HG02870 (cell line): Measurements from ENCODE around the gene KRTAP5-2.
"Not testable (repeated sequence)": the region's sequence is repeated elsewhere in the genome, so short reads cannot be mapped to it uniquely, and the experiment has no call there.

Experiments
- ATAC-seq: cut with Tn5 transposase; IDR thresholded peaks from one replicate; pipeline ENCODE4 v1.9.1; 2021; ENCODE audit warnings: mild to moderate bottlenecking, moderate library complexity; ENCODE audit not compliant: unreplicated experiment

KRTAP5-2 gene

DNA sequence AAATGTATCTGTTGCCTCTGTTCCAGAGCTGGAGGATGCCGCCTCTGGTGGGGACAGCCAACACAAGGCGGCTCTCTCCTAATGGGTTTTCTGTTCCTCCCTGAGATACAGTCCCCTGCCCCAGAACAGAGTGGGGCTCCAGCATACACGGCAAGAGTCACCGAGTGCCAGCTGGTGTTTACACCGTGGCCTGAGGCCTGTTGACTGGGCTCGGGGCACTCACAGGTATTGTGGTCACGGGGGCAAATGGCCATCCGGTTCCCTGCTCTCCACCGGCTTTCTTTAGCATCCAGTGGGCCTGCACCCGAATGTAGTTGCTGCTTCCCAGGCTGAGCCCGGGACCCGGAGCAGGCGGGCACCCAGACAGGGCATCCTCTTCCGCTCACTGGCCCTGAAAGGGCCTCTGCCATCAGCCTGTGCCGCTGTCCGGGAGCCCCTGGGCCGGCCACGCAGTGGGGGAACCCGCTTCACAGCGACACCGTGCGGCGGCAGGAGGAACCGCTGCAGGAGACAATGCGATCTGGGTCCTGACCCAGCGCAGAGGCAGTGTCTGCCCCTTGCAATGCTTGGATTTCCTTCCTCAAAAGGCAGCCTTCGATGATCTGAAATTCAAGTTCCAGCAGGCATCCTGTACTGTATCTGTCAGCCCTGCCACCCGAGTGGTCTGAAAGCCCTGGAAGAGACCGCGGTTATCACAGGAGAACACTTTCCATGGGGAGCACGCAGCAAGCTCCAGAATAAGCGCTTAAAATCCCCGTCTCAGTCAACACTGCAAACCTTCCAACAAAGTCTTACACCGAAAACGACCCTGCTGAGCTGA lies 30.6 kb upstream of the KRTAP5-2 start:
- ATAC-seq, result no peak

DNA sequence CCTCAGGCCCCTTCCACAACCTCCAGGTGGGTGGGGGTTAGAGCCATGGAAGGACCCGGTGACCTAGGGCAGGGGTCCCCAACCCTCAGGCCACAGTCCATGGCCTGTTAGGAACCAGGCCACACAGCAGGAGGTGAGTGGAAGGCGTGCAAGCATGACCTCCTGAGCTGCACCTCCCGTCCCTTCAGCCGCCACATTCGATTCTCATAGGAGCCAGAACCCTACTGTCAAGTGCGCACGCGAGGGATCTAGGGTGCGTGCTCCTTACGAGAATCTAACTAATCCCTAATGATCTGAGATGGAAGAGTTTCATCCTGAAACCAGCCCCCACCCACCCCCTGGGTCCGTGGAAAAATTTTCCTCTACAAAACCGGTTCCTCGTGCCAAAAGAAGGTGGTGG lies 27.4 kb upstream of the KRTAP5-2 start:
- no peak for ATAC-seq

DNA sequence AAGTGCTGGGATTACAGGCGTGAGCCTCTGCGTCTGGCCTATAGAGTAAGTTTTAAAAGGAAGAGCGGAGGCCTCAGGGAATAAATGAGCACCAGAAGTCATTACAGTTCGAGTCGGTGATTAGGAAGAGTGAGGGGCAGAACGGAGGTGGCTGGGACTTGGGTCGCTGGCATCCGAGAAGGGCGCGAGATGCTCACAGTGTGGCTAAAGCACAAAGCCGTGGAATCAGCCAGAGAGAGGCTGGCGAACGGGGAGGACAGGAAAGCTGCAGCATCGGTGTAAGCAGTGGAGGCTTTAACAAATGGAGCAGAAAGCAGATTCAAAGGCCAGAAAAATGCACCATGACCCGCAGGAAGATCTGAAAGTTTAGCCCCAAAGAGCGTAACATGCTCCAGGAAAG lies 26.5 kb upstream of the KRTAP5-2 start:
- ATAC-seq, result no peak

DNA sequence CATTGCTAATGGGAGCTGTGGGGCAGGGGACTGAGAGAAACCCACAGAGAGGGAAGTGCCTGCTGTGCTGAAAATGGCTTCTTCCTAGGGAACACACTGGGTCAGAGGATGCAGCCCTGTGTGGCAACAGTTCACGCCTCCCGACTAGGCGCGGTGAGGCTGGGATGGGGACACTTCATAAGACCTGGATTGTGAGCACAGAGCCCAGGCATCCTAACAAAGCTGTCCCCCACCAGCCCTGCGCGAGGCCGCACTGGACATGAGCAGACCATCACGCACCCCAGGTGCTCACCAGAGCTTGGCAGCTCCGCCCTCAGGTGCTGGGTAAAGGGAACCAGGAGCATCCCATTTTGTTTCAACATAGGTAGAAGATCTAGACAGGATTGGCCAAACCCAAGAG lies 25.6 kb upstream of the KRTAP5-2 start:
- no peak for ATAC-seq

DNA sequence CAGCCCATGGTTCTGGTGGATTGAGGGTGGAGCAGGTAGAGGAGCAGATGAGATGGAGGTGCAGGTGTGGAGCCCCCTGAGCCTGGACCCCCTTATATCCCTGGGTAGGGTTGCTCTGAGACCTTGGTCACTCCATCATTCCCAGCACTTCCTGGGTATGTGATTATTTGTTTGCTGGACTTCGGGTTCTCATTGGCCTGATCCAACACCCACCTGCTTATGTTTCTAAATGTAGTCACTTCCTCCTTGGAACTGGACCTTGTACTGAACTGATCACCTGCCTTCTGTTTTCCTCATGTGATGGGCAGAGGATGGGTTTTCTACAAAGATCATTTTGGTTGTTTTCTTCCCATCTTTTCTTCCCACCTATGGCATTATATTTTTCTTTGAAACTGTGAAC lies 24.0 kb upstream of the KRTAP5-2 start, which contains the start of gene KRTAP5-4:
Gene KRTAP5-4 (minus strand): TSS at position 53 of the 400 bp plus-strand sequence. CDS start 45 bp downstream, at position 8.
- ATAC-seq, result no peak

DNA sequence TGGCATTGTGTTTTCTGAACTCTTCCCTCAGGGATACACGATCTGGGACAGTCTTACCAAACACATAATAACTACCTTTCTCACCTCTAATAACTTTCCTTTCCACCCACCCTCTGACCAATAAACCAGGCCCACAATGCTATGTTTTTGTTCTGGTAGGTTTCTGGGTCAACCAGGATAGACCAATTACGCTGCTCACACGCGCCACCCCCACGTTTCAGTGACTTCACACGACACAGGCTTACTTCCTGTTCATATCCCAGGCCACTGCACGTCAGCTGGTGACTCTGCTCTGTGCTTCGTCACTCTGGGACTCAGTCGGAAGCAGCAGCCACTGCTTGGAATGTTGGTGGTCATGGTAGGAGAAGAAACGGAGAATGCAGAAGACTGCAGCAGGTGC lies 21.4 kb upstream of the KRTAP5-2 start:
- ATAC-seq, result no peak

DNA sequence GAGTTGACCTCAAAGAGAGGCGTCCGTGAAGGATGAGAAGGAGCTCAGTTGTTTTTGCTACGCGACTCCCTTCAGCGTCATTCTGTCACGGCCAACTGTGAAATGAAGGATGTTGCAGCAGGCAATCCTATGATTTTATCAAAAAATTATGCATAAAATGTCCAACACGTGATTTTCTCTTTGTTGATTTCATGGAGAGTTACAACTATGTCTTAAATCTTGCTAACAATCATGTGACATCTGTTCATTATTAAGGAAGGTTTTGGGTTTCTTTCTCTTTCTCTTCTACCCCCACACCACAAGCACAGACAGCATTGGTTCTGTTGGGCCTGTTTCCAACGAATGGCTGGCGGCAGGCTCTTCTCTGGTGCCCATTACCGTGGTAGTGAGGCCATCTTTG lies 20.1 kb upstream of the KRTAP5-2 start:
- no peak for ATAC-seq

DNA sequence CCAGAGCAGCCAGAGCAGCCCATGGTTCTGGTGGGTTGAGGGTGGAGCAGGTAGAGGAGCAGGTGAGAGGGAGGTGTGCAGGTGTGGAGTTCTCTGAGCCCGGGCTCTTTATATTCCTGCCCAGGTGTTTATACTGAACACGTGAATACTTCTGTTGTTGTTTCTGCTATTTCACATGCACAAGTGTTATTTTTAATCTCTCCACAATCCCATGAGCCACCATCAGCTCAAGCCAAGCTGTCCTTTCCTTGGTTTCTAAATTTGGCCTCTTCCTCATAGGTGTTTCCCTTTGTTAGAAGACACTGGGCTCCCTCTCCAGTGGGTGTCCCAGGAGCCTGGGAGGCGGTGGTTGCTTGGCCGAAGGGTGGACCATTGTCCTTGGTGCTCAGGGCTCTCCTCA lies 10.3 kb upstream of the KRTAP5-2 start, which contains the start of gene KRTAP5-3:
Gene KRTAP5-3 (minus strand): TSS at position 101 of the 400 bp plus-strand sequence. CDS start 78 bp downstream, at position 23.
- no peak for ATAC-seq

DNA sequence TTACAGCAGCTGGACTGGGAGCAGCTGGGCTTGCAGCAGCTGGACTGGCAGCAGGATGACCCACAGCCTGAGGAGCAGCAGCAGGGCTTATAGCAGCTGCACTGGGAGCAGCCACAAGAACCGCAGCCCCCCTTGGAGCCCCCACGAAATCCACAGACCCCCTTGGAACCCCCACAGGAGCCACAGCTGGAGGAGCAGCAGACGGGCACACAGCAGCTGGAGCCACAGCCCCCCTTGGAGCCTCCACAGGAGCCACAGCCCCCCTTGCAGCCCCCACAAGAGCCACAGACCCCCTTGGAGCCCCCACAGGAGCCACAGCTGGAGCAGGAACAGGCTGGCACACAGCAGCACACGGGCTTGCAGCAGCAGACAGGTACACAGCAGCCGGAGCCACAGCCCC lies 9.8 kb upstream of the KRTAP5-2 start:
- not testable (repeated sequence) for ATAC-seq

DNA sequence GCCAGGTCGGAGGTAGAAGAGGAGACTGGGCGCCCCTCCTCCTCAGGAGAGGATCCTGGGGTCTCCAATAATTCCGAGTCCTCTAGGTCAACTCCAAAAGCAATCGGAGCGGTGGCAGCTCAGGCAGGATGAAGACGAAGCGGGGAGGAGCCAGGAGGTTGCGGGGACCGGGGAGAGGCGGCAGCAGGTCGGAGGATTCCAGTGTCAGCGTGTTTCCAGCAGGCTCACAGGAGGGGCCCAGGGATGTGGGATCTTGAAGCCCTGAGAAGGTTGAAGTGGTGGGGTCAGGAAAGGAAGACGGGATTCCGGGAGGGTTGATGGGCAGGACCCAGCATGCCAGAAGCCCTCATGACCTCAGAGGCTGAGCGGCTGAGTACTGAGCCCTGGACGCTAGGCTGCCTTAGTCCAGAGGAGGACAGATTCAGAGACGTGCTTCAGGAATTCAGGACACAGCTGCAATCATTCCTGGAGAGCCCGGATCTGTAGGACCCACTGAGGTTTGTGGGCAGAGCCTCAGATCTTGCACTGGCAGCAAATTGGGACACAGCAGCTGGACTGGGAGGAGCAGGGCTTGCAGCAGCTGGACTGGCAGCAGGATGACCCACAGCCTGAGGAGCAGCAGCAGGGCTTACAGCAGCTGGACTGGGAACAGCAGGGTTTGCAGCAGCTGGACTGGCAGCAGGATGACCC lies 9.2 kb upstream of the KRTAP5-2 start:
- ATAC-seq, result not testable (repeated sequence)

DNA sequence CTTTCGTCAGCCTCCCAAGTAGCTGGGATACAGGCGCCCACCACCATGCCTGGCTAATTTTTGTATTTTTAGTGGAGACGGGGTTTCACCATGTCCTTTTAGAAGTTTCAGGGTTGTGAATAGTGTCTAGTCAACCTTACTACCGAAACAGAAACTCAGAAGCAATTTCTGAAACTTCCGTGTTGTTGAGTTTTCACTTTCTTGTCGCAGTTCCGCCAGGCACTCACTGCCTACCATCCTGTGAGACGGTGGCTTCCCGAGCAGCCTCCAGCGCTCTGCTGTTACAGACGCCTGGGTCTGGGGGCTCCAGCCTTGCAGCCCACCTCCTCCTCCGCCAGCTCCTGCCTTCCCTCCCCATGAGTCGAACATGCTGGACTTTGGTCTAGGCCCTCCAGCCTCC lies 7.8 kb upstream of the KRTAP5-2 start:
- ATAC-seq, result peak; percentile 80

DNA sequence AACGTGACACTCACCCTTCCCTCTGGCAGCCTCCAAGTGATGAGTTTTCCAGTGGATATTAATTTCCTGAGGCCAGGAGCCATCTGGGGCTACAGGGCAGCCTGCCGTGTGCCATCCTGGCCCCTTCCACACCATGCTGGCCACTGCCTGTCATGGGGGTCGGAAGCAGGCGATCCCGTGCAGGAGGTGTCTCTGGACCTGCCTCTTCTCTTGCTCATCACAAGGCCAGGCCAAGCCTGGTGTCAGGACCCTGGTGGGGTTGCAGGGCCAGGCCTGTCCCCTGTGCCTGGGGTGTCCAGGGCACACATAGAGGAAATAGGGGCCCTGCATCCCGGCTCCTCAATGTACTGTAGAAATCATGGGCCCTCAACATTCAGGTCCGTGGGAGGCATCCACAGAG lies 6.6 kb upstream of the KRTAP5-2 start:
- no peak for ATAC-seq

DNA sequence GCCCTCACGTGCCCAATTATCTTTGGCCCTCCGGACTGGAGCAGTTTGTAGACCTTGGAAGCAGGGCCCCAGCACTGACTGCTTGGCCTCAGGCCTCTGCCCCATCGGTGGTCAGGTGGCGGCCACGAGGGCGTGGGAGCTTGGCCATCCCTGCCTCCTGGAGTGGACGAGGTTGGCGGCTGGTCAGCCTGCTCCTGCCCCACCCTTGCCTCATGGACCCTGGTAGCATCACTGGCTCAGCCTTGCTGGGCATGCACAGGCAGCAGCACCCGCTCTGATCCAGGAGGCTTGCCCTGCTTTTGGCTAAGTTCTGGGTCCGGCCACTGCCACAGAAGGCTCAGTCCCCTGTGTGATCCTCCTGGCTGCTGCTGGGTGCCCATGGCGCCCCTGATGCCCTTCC lies 6.1 kb upstream of the KRTAP5-2 start:
- ATAC-seq, result no peak

DNA sequence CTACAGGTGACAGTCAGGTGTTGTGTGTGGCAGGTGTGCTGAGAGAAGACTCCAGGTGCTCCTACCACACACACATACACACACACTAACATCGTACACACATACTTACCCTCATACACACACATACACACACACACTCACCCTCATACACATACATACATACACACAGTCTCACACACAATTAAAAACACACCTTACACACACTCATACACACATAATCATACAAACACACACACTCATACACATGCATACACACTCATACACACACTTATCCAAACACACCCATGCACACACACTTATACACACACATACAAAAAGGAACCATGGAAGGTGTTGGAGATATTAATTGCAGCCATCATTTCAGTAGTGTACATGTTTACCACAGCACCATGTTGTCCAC lies 5.5 kb upstream of the KRTAP5-2 start:
- ATAC-seq, result no peak

DNA sequence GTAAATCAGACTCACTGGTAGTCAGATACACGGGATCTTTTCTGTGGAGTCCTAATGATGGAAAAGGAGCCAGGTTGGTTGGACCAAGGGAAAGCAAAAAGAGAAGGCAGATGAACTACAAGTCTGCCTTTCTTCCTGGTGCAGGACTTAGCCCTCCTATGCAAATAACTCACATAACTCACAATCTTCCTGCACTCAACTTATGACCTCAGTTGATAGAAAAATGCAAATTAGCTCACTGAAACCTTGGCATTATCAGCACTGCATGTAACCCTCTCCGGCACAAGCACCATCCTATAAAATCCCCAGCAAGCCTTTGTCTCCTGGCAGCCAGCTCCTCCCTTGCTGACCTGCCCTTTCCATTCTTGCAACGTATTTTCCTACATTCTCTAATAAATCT lies 3.6 kb upstream of the KRTAP5-2 start:
- not testable (repeated sequence) for ATAC-seq

DNA sequence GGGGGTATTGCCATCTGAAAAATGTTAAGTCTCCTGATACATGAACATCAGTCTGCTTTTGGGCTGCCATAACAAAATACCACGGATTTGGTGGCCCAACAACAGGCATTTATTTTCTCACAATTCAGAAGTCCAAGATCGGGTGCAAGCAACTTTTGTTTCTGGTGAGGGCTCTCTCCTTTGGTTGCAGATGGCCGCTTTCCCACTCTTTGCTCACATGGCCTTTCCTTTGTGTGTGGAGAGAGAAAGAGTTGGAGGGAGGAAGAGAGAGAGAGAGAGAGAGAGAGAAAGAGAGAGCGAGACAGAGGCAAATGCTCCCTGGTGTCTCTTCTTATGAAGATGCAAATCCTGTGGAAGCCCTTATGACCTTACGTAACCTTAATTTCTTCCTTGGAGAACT lies 2.5 kb upstream of the KRTAP5-2 start:
- ATAC-seq, result no peak

DNA sequence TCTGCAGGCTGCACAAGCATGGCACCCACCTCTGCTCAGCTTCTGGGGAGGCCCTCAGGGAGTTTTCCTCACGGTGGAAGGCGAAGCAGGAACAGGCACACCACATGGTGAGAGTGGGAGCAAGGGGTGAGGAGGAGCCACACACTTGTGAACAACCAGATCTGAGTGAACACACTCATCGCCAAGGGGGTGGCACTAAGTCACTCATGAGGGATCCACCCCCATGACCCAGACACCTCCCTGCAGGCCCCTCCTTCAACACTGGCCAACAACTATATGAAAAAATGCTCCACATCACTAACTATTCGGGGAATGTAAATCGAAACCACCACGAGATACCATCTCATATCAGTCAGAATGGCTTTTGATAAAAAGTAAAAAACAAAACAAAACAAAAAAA lies 722 bp upstream of the KRTAP5-2 start:
- ATAC-seq, result no peak

DNA sequence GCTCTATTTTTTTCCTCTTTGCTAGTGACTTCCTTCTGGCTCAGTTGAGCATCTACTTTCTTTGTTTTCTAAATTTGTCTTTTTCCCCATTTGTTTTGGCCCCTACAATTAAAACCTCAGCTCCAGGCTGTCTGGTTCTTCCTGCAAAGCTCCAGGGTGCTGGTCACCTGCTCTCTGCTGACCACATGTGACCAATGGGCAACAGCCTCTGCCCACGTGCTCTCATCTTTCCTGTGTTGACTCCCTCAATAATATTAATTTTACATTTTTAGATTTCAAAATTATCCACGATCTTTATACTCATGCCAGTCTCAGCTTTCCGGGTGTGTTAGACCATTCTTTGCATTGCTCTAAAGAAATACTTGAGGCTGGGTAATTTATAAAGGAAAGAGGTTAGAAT lies 312 bp upstream of the KRTAP5-2 start:
- not testable (repeated sequence) for ATAC-seq

DNA sequence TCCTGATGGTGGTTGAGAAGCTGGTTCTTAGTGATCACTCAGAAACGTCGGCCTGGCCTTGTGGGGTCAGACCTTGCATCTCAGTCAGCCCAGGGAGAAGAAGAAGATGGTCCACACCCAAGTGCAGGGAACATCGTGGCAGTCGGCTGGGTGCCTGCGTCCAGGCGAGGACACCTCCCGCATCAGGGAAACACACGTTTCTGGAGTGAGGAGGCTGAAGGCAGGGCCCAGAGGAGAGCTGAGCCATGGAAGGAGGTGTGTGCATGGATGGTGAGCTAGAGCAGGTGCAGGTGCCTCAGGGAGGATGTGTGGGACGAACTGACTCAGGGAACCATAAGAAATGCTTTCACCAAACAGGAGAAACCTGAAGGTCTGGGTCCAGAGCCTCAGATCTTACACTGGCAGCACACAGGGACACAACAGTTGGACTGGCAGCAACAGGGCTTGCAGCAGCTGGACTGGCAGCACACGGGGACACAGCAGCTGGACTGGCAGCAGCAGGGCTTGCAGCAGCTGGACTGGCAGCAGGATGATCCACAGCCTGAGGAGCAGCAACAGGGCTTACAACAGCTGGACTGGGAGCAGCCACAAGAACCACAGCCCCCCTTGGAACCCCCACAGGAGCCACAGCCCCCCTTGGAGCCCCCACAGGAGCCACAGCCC lies 632 bp downstream of the KRTAP5-2 start:
- ATAC-seq, result no peak

DNA sequence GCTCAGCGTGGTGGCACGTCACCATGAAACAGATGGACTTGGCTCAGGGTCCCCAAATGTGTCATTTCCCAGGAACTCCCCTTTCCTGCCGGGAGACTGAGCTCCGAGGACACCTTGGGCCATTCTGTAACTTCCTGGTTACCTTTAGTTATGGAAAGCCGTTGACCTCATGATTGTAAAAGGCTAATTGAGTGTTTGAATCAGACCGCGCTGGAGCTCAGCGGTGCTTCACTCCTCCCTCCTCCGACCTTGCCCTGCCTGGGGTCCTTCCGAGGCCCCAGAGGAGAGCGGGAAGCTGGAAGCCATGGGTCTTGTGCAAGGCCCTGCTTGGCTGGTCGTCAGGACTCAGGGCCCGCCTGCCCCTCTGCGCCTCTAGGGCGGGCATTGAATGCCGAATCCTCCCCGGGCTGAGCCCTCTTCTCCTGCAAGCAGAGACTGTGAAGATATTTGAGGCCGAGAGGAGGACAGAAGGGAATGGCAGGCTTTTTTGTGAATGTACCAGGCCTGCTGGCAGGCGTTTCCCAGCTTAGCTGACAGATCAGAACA lies 1.4 kb downstream of the KRTAP5-2 start:
- ATAC-seq, result not testable (repeated sequence)

DNA sequence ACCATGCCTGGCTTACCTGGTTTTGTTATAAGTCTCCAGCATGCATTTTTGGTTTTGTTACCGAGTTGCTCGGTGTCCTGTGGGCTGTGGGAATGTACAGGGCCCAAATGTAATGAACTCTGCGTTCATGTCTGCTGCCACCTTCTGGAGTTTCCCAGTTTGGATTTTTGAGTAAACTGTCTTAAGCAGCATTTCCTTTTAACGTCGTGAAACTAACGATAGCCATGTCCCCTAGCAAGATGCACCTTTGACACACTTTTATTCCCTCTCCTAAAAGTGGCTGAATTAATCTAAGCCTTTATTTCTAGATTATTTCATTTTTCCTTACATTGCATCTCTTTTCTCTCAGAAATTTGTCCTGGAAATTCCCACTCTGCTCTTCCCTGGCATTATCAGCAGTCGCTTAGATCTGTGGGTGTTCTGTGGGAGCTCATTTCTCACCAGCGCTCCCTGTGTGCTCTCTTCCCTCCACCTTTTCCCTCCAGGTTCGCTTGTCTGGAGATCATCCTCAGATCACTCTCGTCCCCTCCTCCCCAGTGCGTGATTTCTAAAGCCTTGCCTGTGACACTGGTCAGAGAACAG lies 2.0 kb downstream of the KRTAP5-2 start:
- ATAC-seq, result not testable (repeated sequence)
